ENCODE results near the gene TMEM213.
A peak's percentile ranks its signal among the peaks of the same experiment; 100 is the strongest.

TMEM213 gene

DNA sequence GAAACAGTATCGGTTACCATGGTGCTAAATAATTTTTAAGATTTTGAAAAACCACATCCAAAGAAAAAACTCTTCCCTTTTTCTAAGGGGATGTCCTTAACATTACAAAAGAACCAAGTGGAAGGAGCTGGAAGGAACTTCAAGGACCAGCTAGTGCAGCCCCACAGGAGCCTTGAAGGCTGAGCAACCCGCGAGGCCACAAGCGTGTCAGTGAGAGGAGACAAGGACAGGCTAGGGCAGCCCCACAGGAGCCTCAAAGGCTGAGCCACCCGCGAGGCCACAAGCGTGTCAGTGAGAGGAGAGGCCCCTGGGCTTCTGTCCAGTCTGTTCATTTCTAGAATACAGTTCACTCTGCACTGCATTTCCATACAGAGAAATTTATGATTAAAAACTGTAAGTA lies 80.3 kb downstream of the TMEM213 start:
- no peak for DNase-seq

GRCh38 chr7:138878856-138879255 lies 81.1 kb downstream of the TMEM213 start:
- no peak for DNase-seq

DNA sequence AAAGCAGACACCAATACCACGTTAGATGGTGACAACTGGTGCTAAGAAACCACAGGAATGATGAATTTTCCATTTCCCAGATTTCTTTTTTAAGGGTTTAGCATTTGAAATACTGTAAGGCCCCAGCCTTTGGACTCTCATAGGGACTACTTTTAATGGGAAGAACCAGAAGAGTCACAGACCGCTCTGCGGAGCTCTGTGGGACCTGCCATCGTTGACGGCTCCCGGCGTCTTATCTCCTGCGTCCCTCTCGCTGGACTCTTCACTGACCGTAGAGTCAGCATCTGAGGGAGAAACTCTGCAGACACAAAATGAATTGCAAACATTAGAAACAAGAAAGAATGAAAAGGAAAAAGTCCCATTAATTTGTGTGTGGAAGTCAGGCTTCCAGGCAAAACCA lies 81.6 kb downstream of the TMEM213 start:
- DNase-seq: no peak

DNA sequence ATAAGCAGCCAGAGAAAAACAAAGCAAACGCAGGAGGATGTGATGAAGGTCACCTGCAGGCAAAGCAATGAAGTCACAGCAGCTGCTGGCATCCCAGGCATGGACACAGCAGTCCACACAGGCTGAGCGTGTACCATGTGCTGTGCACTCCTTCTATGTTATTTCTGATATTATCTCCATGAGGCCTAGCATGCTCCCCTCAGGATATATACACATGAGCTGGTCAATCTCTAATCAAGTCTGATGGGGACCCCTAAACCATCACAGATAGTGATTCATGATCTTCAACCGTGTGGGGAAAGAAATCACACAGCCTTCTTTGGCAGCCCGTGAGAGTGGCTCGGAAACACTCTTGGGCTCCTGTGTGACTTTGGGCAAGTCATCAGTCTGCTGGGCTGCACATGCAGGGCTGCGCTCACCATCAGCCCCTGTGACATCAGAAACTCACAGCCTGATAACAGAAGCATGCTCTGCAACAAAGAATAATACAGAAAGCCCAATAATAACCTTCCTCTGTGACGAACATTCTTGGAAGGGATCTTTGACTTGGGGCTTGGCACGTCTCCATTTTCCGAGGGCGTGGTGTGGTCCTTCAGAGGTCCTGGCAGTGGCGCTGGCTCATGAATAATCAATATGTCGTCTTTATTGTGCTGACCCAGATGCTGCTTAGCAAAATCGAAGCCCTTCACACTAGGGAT lies 83.2 kb downstream of the TMEM213 start:
- DNase-seq: no peak

DNA sequence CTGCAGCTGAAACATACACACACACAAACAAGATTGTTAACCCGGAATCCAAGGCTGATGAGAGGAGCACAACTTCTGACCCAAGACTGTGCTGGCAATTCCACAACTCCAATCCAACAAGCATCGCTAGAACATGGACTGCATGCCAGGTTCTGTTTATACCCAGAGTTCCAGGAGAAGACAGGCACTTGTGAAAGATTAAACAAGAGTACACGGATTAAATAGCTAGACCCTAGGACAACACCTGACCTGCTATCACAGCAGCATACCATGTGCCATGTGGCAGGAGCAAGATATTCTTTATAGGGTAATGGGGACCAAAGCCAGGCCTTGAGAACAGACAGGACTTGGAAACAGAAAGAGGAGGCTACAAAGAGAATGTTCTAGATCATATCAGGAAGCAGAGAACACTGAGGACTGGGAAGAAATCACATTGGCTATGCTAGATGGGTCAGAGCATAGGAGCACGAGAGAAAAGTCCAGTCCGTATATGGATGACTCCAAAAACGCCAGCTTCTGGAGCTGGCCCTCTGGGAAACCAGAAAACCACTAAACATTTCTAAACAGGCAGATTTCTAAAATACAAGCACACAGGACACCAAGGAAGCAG lies 83.9 kb downstream of the TMEM213 start:
- no peak for DNase-seq

GRCh38 chr7:138882249-138882648 lies 84.5 kb downstream of the TMEM213 start:
- no peak for DNase-seq

DNA sequence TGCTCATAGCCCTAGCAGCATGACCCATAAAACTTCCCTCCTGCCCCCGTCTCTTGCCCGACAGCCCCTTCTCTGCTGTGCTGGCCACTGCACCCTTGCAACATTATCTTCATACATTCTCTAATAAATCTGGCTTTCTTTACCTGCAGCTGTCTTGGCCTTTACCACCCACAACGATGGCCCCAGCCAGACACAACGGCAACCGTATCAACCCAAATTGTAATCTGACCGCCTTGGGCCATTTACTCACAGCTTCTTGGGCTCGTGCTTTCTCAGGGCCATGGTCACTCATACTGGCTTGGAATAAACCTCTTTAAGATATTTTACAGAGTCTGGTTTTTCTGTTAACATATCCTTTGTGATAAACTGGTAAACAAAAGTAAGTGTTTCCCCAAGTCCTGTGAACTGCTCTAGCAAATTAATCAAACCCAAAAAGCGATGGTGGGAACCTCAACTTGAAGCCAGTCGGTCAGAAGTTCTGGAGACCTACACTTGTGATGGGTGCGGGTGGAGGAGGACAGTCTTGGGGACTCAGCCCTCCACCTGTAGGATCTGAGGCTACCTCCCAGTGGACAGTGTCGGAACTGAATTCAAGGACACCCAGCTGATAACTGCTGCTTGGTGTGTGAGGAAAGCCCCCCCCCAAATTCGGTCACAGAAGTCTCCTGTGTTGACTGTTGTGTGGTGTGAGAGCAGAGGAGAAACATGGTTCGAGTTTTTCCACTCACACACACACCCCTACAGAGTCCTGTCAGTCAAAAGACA lies 87.8 kb downstream of the TMEM213 start:
- no peak for DNase-seq

DNA sequence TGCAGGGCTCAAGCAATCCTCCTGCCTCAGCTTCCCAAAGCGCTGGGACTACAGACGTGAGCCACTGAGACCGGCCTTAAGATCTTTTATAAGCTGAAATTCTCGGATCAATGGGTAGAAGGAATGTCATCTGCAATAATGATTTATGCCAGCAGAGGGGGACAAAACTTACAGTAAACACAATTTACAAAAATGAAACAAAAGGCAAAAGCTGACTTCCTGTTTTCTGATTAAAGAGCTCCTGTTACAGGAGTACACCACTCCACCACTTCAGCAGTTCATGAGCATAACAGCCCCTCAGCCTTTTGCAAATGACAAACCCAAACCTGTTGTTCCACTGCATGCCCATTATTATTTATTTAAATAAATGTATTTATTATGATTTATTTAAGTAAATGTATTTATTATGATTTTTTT lies 88.7 kb downstream of the TMEM213 start:
- DNase-seq: peak; percentile 52

DNA sequence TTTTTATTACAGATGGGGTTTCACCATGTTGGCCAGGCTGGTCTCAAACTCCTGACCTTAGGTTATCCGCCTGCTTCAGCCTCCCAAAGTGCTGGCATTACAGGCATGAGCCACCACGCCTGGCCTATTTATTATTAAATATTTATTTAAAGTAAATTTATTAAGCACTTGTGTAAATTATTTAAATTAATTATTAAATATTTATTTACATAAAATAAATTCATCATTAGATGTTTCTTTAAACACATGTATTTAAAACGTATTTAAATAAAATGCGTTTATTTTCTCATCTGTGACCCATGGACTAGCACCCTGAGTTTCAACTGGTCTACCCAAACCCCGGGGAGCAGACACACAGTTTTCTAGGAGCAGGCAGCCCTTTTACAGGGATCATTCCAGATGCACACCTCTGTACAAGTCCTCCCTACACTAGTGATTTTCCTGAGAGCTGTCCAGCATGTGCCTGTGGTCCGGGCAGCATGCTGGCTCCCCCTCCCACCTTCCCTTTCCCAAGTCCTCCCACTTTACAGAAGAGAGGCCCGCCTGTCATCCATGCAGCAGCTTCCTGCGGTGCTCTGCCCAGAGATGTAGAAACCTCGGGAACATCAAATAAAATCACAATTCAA lies 89.4 kb downstream of the TMEM213 start:
- no peak for DNase-seq
